GM12878 (cell line): ENCODE measurements around the gene GOLGA7B. TPM values are rescaled to one million over a fixed set of nuclear protein-coding genes. Genes with fewer than 3 reads are reported as not detected.

Experiments
- ATAC-seq: fragments of 200-7000 bp; cut with Tn5 transposase; 3 replicates; pipeline ENCODE4 v1.9.1; 2020; ENCODE audit warnings: mild to moderate bottlenecking, moderate library complexity
- BruUV-seq: library from RNA; stranded (reverse); fragments of 400-500 nt; replicated peaks from 2 replicates; lab custom pipeline; 2021; lab: Mats Ljungman, UMichigan
- CTCF ChIA-PET: fragments of 300-600 bp; sonication (Branson Sonifier 250); formaldehyde crosslinking; extraction: SDS; loops from one replicate; lab custom pipeline; 2021; ENCODE audit warnings: inconsistent platforms; lab: Yijun Ruan, JAX
- POLR2A ChIA-PET: fragments of 350-600 bp; formaldehyde crosslinking; extraction: SDS; loops from one replicate; lab custom pipeline; 2021; ENCODE audit warnings: inconsistent platforms; lab: Charles Lee
- RAD21 ChIA-PET: fragments of 300-600 bp; sonication (Branson Sonifier 250); formaldehyde crosslinking; loops from one replicate; lab custom pipeline; 2023; ENCODE audit warnings: antibody characterized with exemption; ENCODE audit not compliant: unreplicated experiment; lab: Charles Lee
- SMC1A ChIA-PET: fragments of 300-600 bp; sonication (Branson Sonifier 250); formaldehyde crosslinking; loops from one replicate; lab custom pipeline; 2023; ENCODE audit not compliant: unreplicated experiment, uncharacterized antibody; lab: Charles Lee
- DNase-seq: peaks from one replicate; pipeline ENCODE4 v3.0.0-alpha.2; 2011; ENCODE audit warnings: low read depth, low spot score
- FAIRE-seq: peaks from 3 replicates; lab custom pipeline; 2011; peaks lifted over from hg19 to GRCh38; lab: Jason Lieb, UNC
- H2AFZ ChIP-seq: 2 replicates; pipeline ENCODE4 v1.6.0; 2011; ENCODE audit warnings: low read depth, low read length, control low read depth; ENCODE audit not compliant: control insufficient read depth
- H3K27ac ChIP-seq: 2 replicates; pipeline ENCODE4 v1.5.1; 2011; ENCODE audit warnings: control low read depth; ENCODE audit not compliant: control insufficient read depth, insufficient read depth
- H3K27me3 ChIP-seq, 2 experiments: replicated peaks in 1 of 2; 2 replicates each; pipeline versions ENCODE4 v1.6.0 to v1.6.1; 2011; ENCODE audit warnings: low read length in 1 of 2; ENCODE audit not compliant: control insufficient read depth in 2 of 2, insufficient read depth in 2 of 2
- H3K36me3 ChIP-seq, 2 experiments: 2 replicates each; pipeline ENCODE4 v1.5.1; 2011; ENCODE audit warnings: low read length in 1 of 2; ENCODE audit not compliant: control insufficient read depth in 2 of 2, insufficient read depth in 2 of 2
- H3K4me1 ChIP-seq: 2 replicates; pipeline ENCODE4 v1.6.1; 2011; ENCODE audit warnings: mild to moderate bottlenecking, low read length, moderate library complexity, mixed read lengths; ENCODE audit not compliant: control insufficient read depth, insufficient read depth
- H3K4me2 ChIP-seq: 2 replicates; pipeline ENCODE4 v1.6.0; 2011; ENCODE audit warnings: control low read depth; ENCODE audit not compliant: control insufficient read depth, insufficient read depth
- H3K4me3 ChIP-seq: fragments of 200-600 bp; sonication (generic); 2 replicates; pipeline ENCODE4 v1.5.1; 2016
- H3K79me2 ChIP-seq: 2 replicates; pipeline ENCODE4 v1.6.0; 2011; ENCODE audit warnings: low read length; ENCODE audit not compliant: control insufficient read depth, insufficient read depth
- H3K9ac ChIP-seq: 2 replicates; pipeline ENCODE4 v1.8.0; 2011; ENCODE audit warnings: low read length, control low read depth, mixed read lengths; ENCODE audit not compliant: control insufficient read depth, insufficient read depth
- H3K9me3 ChIP-seq: replicated peaks from 3 replicates; pipeline ENCODE4 v1.5.1; 2011; ENCODE audit warnings: mild to moderate bottlenecking, low read length; ENCODE audit not compliant: control insufficient read depth, insufficient read depth
- H4K20me1 ChIP-seq: 2 replicates; pipeline ENCODE4 v1.6.0; 2011; ENCODE audit not compliant: control insufficient read depth, insufficient read depth
- ASH2L ChIP-seq: fragments of 300-600, 200-600 bp; sonication (generic); IDR thresholded peaks from 2 replicates; pipeline ENCODE4 v1.6.1; 2017; ENCODE audit warnings: low read depth, mild to moderate bottlenecking, borderline replicate concordance
- EZH2 ChIP-seq: IDR thresholded peaks from 2 replicates; pipeline ENCODE4 v1.6.1; 2012; ENCODE audit warnings: low read depth, mild to moderate bottlenecking, control low read depth, inconsistent platforms, low read length, borderline replicate concordance; ENCODE audit not compliant: control insufficient read depth
- HDGF ChIP-seq: fragments of 450-650 bp; IDR thresholded peaks from 2 replicates; pipeline ENCODE4 v1.6.1; 2016; ENCODE audit warnings: antibody characterized with exemption
- IRF5 ChIP-seq: fragments of 450-650 bp; IDR thresholded peaks from 2 replicates; pipeline ENCODE4 v1.6.1; 2017; ENCODE audit warnings: borderline replicate concordance
- MTA2 ChIP-seq: fragments of 450-650 bp; IDR thresholded peaks from 2 replicates; pipeline ENCODE4 v1.6.1; 2016; ENCODE audit warnings: low read depth, mild to moderate bottlenecking, moderate library complexity
- MTA3 ChIP-seq: IDR thresholded peaks from 2 replicates; pipeline ENCODE4 v1.6.1; 2012; ENCODE audit warnings: low read length, inconsistent platforms, borderline replicate concordance
- NFXL1 ChIP-seq: fragments of 450-650 bp; IDR thresholded peaks from 2 replicates; pipeline ENCODE4 v1.6.1; 2017; ENCODE audit warnings: antibody characterized with exemption, mild to moderate bottlenecking, borderline replicate concordance
- SMAD5 ChIP-seq: IDR thresholded peaks from 2 replicates; pipeline ENCODE4 v1.6.1; 2016; ENCODE audit warnings: antibody characterized with exemption, low read depth
- YBX1 ChIP-seq: fragments of 450-650 bp; IDR thresholded peaks from 2 replicates; pipeline ENCODE4 v1.6.1; 2016; ENCODE audit warnings: antibody characterized with exemption
- ZNF217 ChIP-seq: fragments of 450-650 bp; IDR thresholded peaks from 2 replicates; pipeline ENCODE4 v1.6.1; 2017; ENCODE audit warnings: antibody characterized with exemption, mild to moderate bottlenecking
- ZNF622 ChIP-seq: fragments of 450-650 bp; IDR thresholded peaks from 2 replicates; pipeline ENCODE4 v1.6.1; 2017; ENCODE audit warnings: mild to moderate bottlenecking, inconsistent platforms
- WGBS: methylation state at CpG from one replicate; pipeline ENCODE4 v1.1.6; 2016; ENCODE audit warnings: low lambda C conversion rate; ENCODE audit not compliant: insufficient replicate concordance, insufficient coverage; ENCODE audit errors: missing lambda C conversion rate; 5-methylcytosine and 5-hydroxymethylcytosine counted together
- in situ Hi-C: fragments of 300-500 bp; cut with MboI; formaldehyde crosslinking; loops from 9 replicates; pipeline ENCODE4 v1.14.3; 2018; ENCODE audit warnings: mixed read lengths
- intact Hi-C: fragments of 100-400 bp; cut with micrococcal nuclease; formaldehyde crosslinking; loops from one replicate; pipeline ENCODE4 v1.14.2; 2022; ENCODE audit not compliant: unreplicated experiment
- polyA plus RNA-seq, 11 experiments: library from polyadenylated mRNA; depleted of rRNA in 4 of 11; unstranded in 6 of 11; stranded (reverse) in 5 of 11; fragments of >200 nt; fragmentation: Nextera tagmentation in 4 of 11; fragmentation: Illumina TruSeq in 1 of 11; extraction: Ambion mirVana in 4 of 11; extraction: Trizol in 1 of 11; gene quantifications; 1 replicate in 1 of 11; 2 replicates in 10 of 11; pipeline versions ENCODE4 v1.2.1 to v1.2.3, GENCODE V29; 2011 to 2016; ENCODE audit warnings: inconsistent platforms in 2 of 11, missing spikeins in 2 of 11, low read depth in 1 of 11
- total RNA-seq, 4 experiments: library from RNA; depleted of rRNA in 3 of 4; stranded (reverse); fragments of >200 nt in 3 of 4; fragmentation: Illumina TruSeq in 1 of 4; extraction: Trizol in 1 of 4; gene quantifications; 2 replicates each; pipeline versions ENCODE4 v1.2.1 to v1.2.3, GENCODE V29; 2013 to 2021
- TF ChIP-seq, protein P1 (sequence below): fragments of 450-650 bp; IDR thresholded peaks from 2 replicates; pipeline ENCODE4 v1.6.1; 2017; ENCODE audit warnings: mild to moderate bottlenecking, low read depth, inconsistent platforms; ENCODE audit not compliant: poor library complexity, severe bottlenecking
- TF ChIP-seq, protein P2 (sequence below): fragments of 450-650 bp; IDR thresholded peaks from 2 replicates; pipeline ENCODE4 v1.6.1; 2014; ENCODE audit warnings: mild to moderate bottlenecking

GOLGA7B gene
- total and polyA plus RNA-seq, 10 of the 15 experiments (the other 5 are each of a cell fraction or from before 2014, with no cell fraction given): 0.01 to 0.02 (median 0.01) TPM; not detected in 7

- no peak for TF ChIP-seq YBX1
- TF ChIP-seq, all 136 proteins: peak for 10
These were observed 65.2 kb downstream of the GOLGA7B start (continued) for GRCh38 chr10:97914837-97915211.

- no peak for ATAC-seq
- ChIA-PET RAD21 (interaction anchor here (1.0 to 2.9 kb wide), 5 partner anchors 113 to 510 kb away, joined by 3 to 44 read pairs (median 6); no protein-coding TSS in a partner anchor), POLR2A (interaction anchor here (0.6 kb wide), 2 partner anchors 148 to 517 kb away, joined by 6 to 7 read pairs; no protein-coding TSS in a partner anchor), SMC1A (interaction anchor here (1.1 to 2.7 kb wide), 3 partner anchors 112 to 130 kb away, joined by 5 to 25 read pairs (median 11); no protein-coding TSS in a partner anchor), CTCF (interaction anchor here (0.6 to 7.1 kb wide), 15 partner anchors 8 to 1361 kb away, joined by 3 to 143 read pairs (median 5); no protein-coding TSS in a partner anchor)
- BruUV-seq: no TSS peak
- intact Hi-C loops (loop anchor here (1.0 to 10.0 kb wide), 2 partner anchors 130 to 749 kb away; no protein-coding TSS in a partner anchor), in situ Hi-C loops (loop anchor here (5.0 kb wide), 1 partner anchor 127 kb away; no protein-coding TSS in a partner anchor)
- H3K27me3 ChIP-seq: peaks cover 0 to 2% of the 10 kb centered on the region in 2 experiments; a peak in 1 of 4 replicates
- H4K20me1 ChIP-seq: no peaks in the 10 kb centered on the region
- H3K27ac ChIP-seq: no peak overlapping the region
- no peak overlapping the region for H3K4me3 ChIP-seq
- no peak overlapping the region for H2AFZ ChIP-seq
- no peaks in the 10 kb centered on the region for H3K36me3 ChIP-seq
- H3K4me1 ChIP-seq: no peaks in the 10 kb centered on the region
- no peak overlapping the region for H3K4me2 ChIP-seq
- no peaks in the 10 kb centered on the region for H3K79me2 ChIP-seq
- DNase-seq: no peak
- no peak for FAIRE-seq
- H3K9ac ChIP-seq: no peak overlapping the region
- no peaks in the 10 kb centered on the region for H3K9me3 ChIP-seq
- WGBS: 36% methylated on average over 18 of the region's 21 CpGs
- no peak for TF ChIP-seq MTA3
- no peak for TF ChIP-seq ZNF622
- TF ChIP-seq, protein P1, sequence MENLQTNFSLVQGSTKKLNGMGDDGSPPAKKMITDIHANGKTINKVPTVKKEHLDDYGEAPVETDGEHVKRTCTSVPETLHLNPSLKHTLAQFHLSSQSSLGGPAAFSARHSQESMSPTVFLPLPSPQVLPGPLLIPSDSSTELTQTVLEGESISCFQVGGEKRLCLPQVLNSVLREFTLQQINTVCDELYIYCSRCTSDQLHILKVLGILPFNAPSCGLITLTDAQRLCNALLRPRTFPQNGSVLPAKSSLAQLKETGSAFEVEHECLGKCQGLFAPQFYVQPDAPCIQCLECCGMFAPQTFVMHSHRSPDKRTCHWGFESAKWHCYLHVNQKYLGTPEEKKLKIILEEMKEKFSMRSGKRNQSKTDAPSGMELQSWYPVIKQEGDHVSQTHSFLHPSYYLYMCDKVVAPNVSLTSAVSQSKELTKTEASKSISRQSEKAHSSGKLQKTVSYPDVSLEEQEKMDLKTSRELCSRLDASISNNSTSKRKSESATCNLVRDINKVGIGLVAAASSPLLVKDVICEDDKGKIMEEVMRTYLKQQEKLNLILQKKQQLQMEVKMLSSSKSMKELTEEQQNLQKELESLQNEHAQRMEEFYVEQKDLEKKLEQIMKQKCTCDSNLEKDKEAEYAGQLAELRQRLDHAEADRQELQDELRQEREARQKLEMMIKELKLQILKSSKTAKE: no peak
- no peak for TF ChIP-seq IRF5
- TF ChIP-seq EZH2: no peak
- TF ChIP-seq, protein P2, sequence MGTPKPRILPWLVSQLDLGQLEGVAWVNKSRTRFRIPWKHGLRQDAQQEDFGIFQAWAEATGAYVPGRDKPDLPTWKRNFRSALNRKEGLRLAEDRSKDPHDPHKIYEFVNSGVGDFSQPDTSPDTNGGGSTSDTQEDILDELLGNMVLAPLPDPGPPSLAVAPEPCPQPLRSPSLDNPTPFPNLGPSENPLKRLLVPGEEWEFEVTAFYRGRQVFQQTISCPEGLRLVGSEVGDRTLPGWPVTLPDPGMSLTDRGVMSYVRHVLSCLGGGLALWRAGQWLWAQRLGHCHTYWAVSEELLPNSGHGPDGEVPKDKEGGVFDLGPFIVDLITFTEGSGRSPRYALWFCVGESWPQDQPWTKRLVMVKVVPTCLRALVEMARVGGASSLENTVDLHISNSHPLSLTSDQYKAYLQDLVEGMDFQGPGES: no peak
- no peak for TF ChIP-seq MTA2
- TF ChIP-seq NFXL1: no peak
- TF ChIP-seq ASH2L: no peak
- TF ChIP-seq HDGF: no peak
- no peak for TF ChIP-seq SMAD5
- no peak for TF ChIP-seq ZNF217
These were observed 65.9 kb downstream of the GOLGA7B start for GRCh38 chr10:97915346-97916131.
